ENCODE measurements around the gene TRPM3. TPM values are rescaled to one million over a fixed set of nuclear protein-coding genes. Genes with fewer than 3 reads are reported as not detected.
A peak's percentile ranks its signal among the peaks of the same experiment; 100 is the strongest.

The TRPM3 gene
- total and polyA plus RNA-seq, 2 of the 8 experiments (the other 6 are each of a cell fraction or from before 2014, with no cell fraction given): 2.4 to 10.9 TPM

DNA sequence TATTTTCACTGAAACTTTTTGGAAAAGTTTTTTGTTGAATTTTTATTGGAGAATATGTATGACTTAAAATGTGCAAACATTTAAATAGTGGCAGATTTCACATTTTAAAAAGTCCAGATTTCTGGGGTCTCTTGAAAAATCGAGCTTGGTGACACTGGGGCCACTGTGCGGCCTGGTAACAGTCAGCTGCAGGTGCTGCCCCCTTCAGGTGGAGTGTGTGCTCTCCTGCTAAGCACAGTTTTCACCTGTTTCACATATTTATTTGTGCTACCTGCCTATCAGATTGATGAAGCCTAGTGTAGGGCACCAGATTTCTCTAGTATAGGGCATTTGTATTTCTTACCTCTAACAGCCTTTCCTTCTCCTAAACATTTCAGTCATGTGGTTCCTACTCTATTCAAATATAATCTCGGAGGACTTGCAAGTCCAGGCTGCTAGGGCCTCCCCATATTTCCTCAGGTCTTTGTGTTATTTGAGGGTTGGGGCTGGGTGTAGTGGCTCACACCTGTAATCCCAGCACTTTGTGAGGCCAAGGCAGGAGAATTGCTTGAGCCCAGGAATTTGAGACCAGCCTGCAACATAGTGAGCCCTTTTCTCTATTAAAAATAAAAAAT lies 611.2 kb downstream of the TRPM3 start:
- no peak overlapping the region for H3K56ac ChIP-seq (replicated peaks; ENCODE audit: insufficient read length, low read depth, low read length)
- no peaks in the 10 kb centered on the region for H3K79me1 ChIP-seq (ENCODE audit: low read depth, low read length)
- H3K27me3 ChIP-seq (replicated peaks in 1 of 4; ENCODE audit: control insufficient read depth in 3 of 4, extremely low read depth in 1 of 4, insufficient read depth in 3 of 4, low read length in 3 of 4): no peaks in the 10 kb centered on the region
- no peak overlapping the region for H3K9ac ChIP-seq (replicated peaks in 1 of 4; ENCODE audit: extremely low read depth in 1 of 4, low read depth in 3 of 4, low read length in 3 of 4)
- no peak overlapping the region for H2BK15ac ChIP-seq (ENCODE audit: low read length)
- ChIA-PET CTCF (ENCODE audit: partially characterized antibody) (interaction anchor here (0.6 to 4.6 kb wide), 32 partner anchors 10 to 978 kb away, joined by 3 to 33 read pairs (median 4); partner anchors contain the start of gene KLF9), POLR2A (ENCODE audit: partially characterized antibody) (no interaction called here)
- peak; percentile 49 to 60 for TF ChIP-seq RAD21 (IDR thresholded peaks at IDR 0.05 in 1 of 2, conservative IDR thresholded peaks at IDR 0.05 in 1 of 2; ENCODE audit: low read depth in 2 of 2, low read length in 2 of 2)
- TF ChIP-seq, protein P1, sequence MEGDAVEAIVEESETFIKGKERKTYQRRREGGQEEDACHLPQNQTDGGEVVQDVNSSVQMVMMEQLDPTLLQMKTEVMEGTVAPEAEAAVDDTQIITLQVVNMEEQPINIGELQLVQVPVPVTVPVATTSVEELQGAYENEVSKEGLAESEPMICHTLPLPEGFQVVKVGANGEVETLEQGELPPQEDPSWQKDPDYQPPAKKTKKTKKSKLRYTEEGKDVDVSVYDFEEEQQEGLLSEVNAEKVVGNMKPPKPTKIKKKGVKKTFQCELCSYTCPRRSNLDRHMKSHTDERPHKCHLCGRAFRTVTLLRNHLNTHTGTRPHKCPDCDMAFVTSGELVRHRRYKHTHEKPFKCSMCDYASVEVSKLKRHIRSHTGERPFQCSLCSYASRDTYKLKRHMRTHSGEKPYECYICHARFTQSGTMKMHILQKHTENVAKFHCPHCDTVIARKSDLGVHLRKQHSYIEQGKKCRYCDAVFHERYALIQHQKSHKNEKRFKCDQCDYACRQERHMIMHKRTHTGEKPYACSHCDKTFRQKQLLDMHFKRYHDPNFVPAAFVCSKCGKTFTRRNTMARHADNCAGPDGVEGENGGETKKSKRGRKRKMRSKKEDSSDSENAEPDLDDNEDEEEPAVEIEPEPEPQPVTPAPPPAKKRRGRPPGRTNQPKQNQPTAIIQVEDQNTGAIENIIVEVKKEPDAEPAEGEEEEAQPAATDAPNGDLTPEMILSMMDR (IDR thresholded peaks at IDR 0.05; ENCODE audit: control extremely low read depth in 1 of 3, insufficient read depth in 1 of 3, low read depth in 1 of 3, low read length in 3 of 3): peak; percentile 63 to 86 (median 82)
- TF ChIP-seq ZNF274 (IDR thresholded peaks at IDR 0.05; ENCODE audit: borderline replicate concordance, extremely low read depth, low read length): no peak
- H4K5ac ChIP-seq (ENCODE audit: insufficient read length, low read depth, low read length): no peak overlapping the region
- H3K4ac ChIP-seq (replicated peaks; ENCODE audit: insufficient read length, low read depth, low read length): no peak overlapping the region
- H3K14ac ChIP-seq (ENCODE audit: insufficient read length): no peak overlapping the region
- no peaks in the 10 kb centered on the region for H4K20me1 ChIP-seq (replicated peaks in 1 of 2; ENCODE audit: control insufficient read depth in 1 of 2, insufficient read depth in 2 of 2, low read length in 2 of 2)
- H3K18ac ChIP-seq (ENCODE audit: extremely low read depth, low read length): no peak overlapping the region
- H4K8ac ChIP-seq (ENCODE audit: extremely low read depth, insufficient read depth, low read length): no peak overlapping the region
- no peaks in the 10 kb centered on the region for H3K23me2 ChIP-seq (ENCODE audit: low read depth, low read length)
- 92% methylated on average over 3 of the region's 3 CpGs; no CpG with 5 or more reads in 1 of the 2 experiments for WGBS, 2 experiments (ENCODE audit: extremely low coverage in 1 of 2, insufficient coverage in 1 of 2, insufficient read length in 1 of 2, insufficient replicate concordance in 2 of 2, low coverage in 1 of 2, low lambda C conversion rate in 2 of 2, missing lambda C conversion rate in 1 of 2)
- no peaks in the 10 kb centered on the region for H3K4me1 ChIP-seq (replicated peaks in 1 of 4; ENCODE audit: control insufficient read depth in 3 of 4, insufficient read depth in 4 of 4, low read length in 3 of 4)
- FAIRE-seq: no peak
- H2BK120ac ChIP-seq (replicated peaks; ENCODE audit: low read depth, low read length): no peak overlapping the region
- no peaks in the 10 kb centered on the region; a peak in 1 of 8 replicates for H3K36me3 ChIP-seq (ENCODE audit: control insufficient read depth in 2 of 4, insufficient read depth in 4 of 4, low read length in 3 of 4)
- no peak overlapping the region for H2BK20ac ChIP-seq (ENCODE audit: low read length)
- no peak overlapping the region for H3K27ac ChIP-seq (ENCODE audit: low read depth, low read length)
- no peak overlapping the region for H3K23ac ChIP-seq (ENCODE audit: insufficient read length)
- H2BK5ac ChIP-seq (ENCODE audit: low read depth, low read length): no peak overlapping the region
- no peak overlapping the region for H2AK5ac ChIP-seq (ENCODE audit: low read depth, low read length)
- peaks cover 0 to 4% of the 10 kb centered on the region in 2 experiments; a peak in 3 of 4 replicates for H3K9me3 ChIP-seq (ENCODE audit: insufficient read depth in 2 of 2, low read depth in 1 of 2, low read length in 1 of 2)
- H3K4me2 ChIP-seq (ENCODE audit: insufficient read depth in 1 of 2, low read depth in 2 of 2, low read length in 2 of 2): no peak overlapping the region
- no peak overlapping the region for H3K4me3 ChIP-seq (ENCODE audit: extremely low read depth in 1 of 4, insufficient read depth in 2 of 4, low read depth in 3 of 4, low read length in 4 of 4)
- H4K91ac ChIP-seq (replicated peaks; ENCODE audit: insufficient read length, low read length): no peak overlapping the region
- H3K79me2 ChIP-seq (ENCODE audit: control insufficient read depth in 1 of 2, insufficient read depth in 2 of 2, low read length in 2 of 2): no peaks in the 10 kb centered on the region
- H2BK12ac ChIP-seq (ENCODE audit: low read depth, low read length): no peak overlapping the region
- DNase-seq (ENCODE audit: low read depth in 1 of 2, low spot score in 2 of 2): peak; percentile 7 to 76
- no peak overlapping the region for H2AFZ ChIP-seq (ENCODE audit: low read length)

Measured in H1 (cell line).